Fibroblast of villous mesenchyme (primary cell): ENCODE results near the gene CXCR3. TPM values are rescaled to one million over a fixed set of nuclear protein-coding genes. Genes with fewer than 3 reads are reported as not detected.
"Not testable (repeated sequence)": the region's sequence is repeated elsewhere in the genome, so short reads cannot be mapped to it uniquely, and the experiment has no call there.

Source experiments
- DNase-seq: peaks from one replicate; pipeline ENCODE4 v3.0.0-alpha.2; 2010; ENCODE audit warnings: low read depth
- H3K4me3 ChIP-seq: 2 replicates; pipeline ENCODE4 v1.5.1; 2011; ENCODE audit warnings: low read depth, mild to moderate bottlenecking, low read length
- total RNA-seq: library from RNA; depleted of rRNA; stranded (reverse); fragments of >200 nt; gene quantifications from 2 replicates; pipeline ENCODE4 v1.2.3, GENCODE V29; 2012
- TF ChIP-seq, protein P1 (sequence below): IDR thresholded peaks from 2 replicates; pipeline ENCODE4 v1.5.1; 2012; ENCODE audit warnings: low read depth, mild to moderate bottlenecking, low read length; ENCODE audit not compliant: insufficient read depth

CXCR3 gene
- total RNA-seq, 1 donor, result not detected

DNA sequence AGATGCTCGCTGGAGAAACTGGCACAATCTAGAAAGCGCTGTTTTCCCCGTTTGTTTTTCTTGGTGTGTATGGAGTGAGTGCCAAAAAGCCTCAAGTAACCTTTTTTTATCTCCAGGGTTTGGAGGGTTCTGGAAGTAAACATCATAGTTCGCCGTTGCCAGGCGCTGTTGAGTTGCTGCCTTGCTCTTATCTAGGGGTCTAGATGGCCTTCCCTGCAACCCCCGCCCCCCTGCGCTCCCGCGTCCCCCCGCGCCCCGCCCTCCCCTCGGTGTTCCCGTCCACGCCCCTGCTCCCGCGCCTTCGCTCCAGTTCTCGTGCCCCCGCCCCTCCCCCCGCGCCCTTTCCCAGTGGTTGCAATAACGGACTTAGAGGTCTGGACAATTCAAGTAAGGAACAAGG is 40.6 kb downstream of the CXCR3 start:
- no peak overlapping the region for H3K4me3 ChIP-seq
- no peak for DNase-seq
- TF ChIP-seq, protein P1, sequence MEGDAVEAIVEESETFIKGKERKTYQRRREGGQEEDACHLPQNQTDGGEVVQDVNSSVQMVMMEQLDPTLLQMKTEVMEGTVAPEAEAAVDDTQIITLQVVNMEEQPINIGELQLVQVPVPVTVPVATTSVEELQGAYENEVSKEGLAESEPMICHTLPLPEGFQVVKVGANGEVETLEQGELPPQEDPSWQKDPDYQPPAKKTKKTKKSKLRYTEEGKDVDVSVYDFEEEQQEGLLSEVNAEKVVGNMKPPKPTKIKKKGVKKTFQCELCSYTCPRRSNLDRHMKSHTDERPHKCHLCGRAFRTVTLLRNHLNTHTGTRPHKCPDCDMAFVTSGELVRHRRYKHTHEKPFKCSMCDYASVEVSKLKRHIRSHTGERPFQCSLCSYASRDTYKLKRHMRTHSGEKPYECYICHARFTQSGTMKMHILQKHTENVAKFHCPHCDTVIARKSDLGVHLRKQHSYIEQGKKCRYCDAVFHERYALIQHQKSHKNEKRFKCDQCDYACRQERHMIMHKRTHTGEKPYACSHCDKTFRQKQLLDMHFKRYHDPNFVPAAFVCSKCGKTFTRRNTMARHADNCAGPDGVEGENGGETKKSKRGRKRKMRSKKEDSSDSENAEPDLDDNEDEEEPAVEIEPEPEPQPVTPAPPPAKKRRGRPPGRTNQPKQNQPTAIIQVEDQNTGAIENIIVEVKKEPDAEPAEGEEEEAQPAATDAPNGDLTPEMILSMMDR, result no peak

DNA sequence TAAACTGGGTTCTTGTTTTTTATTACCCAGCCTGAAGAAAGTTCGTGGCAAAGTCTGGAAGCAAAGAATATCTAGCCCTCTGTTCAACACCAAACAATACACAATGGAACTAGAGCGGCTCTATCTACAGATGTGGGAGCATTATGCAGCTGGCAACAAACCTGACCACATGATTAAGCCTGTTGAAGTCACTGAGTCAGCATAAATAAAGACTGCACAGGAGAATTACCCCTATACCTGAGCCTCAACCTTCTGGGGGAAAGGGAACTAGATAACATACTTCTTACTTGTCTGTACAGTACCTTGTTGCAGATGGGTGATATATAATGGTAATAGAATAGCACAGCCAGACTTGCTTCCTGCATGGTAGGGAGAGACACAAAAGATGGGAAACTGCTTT is 44.7 kb downstream of the CXCR3 start:
- DNase-seq, result no peak
- no peak overlapping the region for H3K4me3 ChIP-seq
- TF ChIP-seq, protein P1, result no peak

DNA sequence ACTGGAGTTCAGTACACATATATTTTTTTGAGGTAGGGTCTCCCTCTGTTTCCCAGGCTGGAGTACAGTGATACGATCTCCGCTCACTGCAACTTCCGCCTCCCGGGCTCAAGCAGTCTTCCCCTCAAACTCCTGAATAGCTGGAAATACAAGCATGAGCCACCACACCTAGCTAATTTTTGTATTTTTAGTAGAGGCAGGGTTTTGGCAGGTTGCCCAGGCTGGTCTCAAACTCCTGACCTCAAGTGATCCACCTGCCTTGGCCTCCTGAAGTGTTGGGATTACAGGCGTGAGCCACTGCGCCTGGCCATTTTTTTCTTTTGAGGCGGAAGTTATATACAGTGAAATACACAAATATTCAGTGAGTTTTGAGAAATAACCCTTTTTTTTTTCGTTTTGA is 46.9 kb downstream of the CXCR3 start:
- not testable (repeated sequence) for H3K4me3 ChIP-seq, DNase-seq

Other genes starting within 250 kb of the CXCR3 start
- 124 and 159 TPM in 2 replicates for gene OGT, start 85.4 kb downstream of the CXCR3 start, total RNA-seq
- gene GCNA, start 40.1 kb downstream of the CXCR3 start, total RNA-seq, result 1.6 and 2.6 TPM in 2 replicates
- gene CXorf49, start 99.8 kb upstream of the CXCR3 start, total RNA-seq, result not detected in 2 replicates
- gene CXorf49B, start 144.8 kb upstream of the CXCR3 start, total RNA-seq, result not detected in 2 replicates